Measurements from ENCODE around the gene FOXRED1. TPM values are rescaled to one million over a fixed set of nuclear protein-coding genes. Genes with fewer than 3 reads are reported as not detected.

FOXRED1 gene
- total RNA-seq, 1 experiment from 2014 or later, result 44.8 TPM

GRCh38 chr11:126311401-126312291 is 42.7 kb downstream of the FOXRED1 start:
- POLR2A ChIA-PET, result no interaction called here
- no peak for TF ChIP-seq CTCF (IDR thresholded peaks at IDR 0.05)
- no peak for TF ChIP-seq SIN3A (IDR thresholded peaks at IDR 0.05; ENCODE audit: borderline replicate concordance, insufficient read depth, low read depth, low read length)
- TF ChIP-seq POLR2AphosphoS5 (IDR thresholded peaks at IDR 0.05; ENCODE audit: low read depth, low read length), result no peak
- TF ChIP-seq REST (IDR thresholded peaks at IDR 0.05; ENCODE audit: insufficient read depth in 1 of 2, low read depth in 2 of 2, low read length in 1 of 2), result no peak
- DNase-seq (ENCODE audit: low read depth, low spot score), result no peak
- intact Hi-C loops (cut with micrococcal nuclease; ENCODE audit: unreplicated experiment), result loop anchor here (10.0 kb wide), 1 partner anchor 113 kb away; no protein-coding TSS in a partner anchor
- ATAC-seq, result no peak
- CTCF ChIA-PET, result interaction anchor here (1.7 kb wide), 1 partner anchor 169 kb away, joined by 27 read pairs; no protein-coding TSS in a partner anchor
- Histone ChIP-seq H3K9me3 (ENCODE audit: control insufficient read depth, insufficient read depth, low read depth, low read length) (no peaks in the 10 kb centered on the region), H3K36me3 (ENCODE audit: control insufficient read depth, insufficient read depth, low read length) (no peaks in the 10 kb centered on the region), H3K27me3 (ENCODE audit: control insufficient read depth, insufficient read depth, low read length) (no peaks in the 10 kb centered on the region), H3K4me3 (ENCODE audit: low read depth in 2 of 2, low read length in 2 of 2) (no peak overlapping the region), H3K4me1 (ENCODE audit: control insufficient read depth, insufficient read depth, low read length) (no peaks in the 10 kb centered on the region), H3K27ac (ENCODE audit: low read length) (no peak overlapping the region)
- BruUV-seq (replicated peaks), result no TSS peak
- in situ Hi-C loops (cut with HindIII; ENCODE audit: low pct_unique_long_range_greater_than_20kb, low sequenced_read_pairs), result no loop called here

- ChIA-PET POLR2A (no interaction called here), CTCF (no interaction called here)
- intact Hi-C loops (cut with micrococcal nuclease; ENCODE audit: unreplicated experiment) (loop anchor here (10.0 kb wide), 1 partner anchor 112 kb away; no protein-coding TSS in a partner anchor), in situ Hi-C loops (cut with HindIII; ENCODE audit: low pct_unique_long_range_greater_than_20kb, low sequenced_read_pairs) (no loop called here)
- ATAC-seq (no peak), DNase-seq (ENCODE audit: low read depth, low spot score) (no peak)
- BruUV-seq (replicated peaks), result no TSS peak
- Histone ChIP-seq H3K9me3 (ENCODE audit: control insufficient read depth, insufficient read depth, low read depth, low read length) (no peaks in the 10 kb centered on the region), H3K4me3 (ENCODE audit: low read depth in 2 of 2, low read length in 2 of 2) (no peak overlapping the region), H3K4me1 (ENCODE audit: control insufficient read depth, insufficient read depth, low read length) (no peaks in the 10 kb centered on the region), H3K27me3 (ENCODE audit: control insufficient read depth, insufficient read depth, low read length) (no peaks in the 10 kb centered on the region), H3K27ac (ENCODE audit: low read length) (no peak overlapping the region), H3K36me3 (ENCODE audit: control insufficient read depth, insufficient read depth, low read length) (no peaks in the 10 kb centered on the region)
- TF ChIP-seq SIN3A (IDR thresholded peaks at IDR 0.05; ENCODE audit: borderline replicate concordance, insufficient read depth, low read depth, low read length) (no peak), TCF7L2 (IDR thresholded peaks at IDR 0.05; ENCODE audit: low read depth, low read length) (no peak), REST (IDR thresholded peaks at IDR 0.05; ENCODE audit: insufficient read depth in 1 of 2, low read depth in 2 of 2, low read length in 1 of 2) (no peak), CTCF (IDR thresholded peaks at IDR 0.05) (no peak), POLR2AphosphoS5 (IDR thresholded peaks at IDR 0.05; ENCODE audit: low read depth, low read length) (no peak)
Measured at GRCh38 chr11:126312961-126313360, 44.0 kb downstream of the FOXRED1 start.

All from Panc1 (cell line).